ENCODE measurements around the gene RASGRF2. TPM values are rescaled to one million over a fixed set of nuclear protein-coding genes. Genes with fewer than 3 reads are reported as not detected.

RASGRF2 gene
- total and polyA plus RNA-seq, 2 of the 13 experiments (the other 11 are each of a cell fraction or from before 2014, with no cell fraction given): 23.6 to 29.0 TPM

DNA sequence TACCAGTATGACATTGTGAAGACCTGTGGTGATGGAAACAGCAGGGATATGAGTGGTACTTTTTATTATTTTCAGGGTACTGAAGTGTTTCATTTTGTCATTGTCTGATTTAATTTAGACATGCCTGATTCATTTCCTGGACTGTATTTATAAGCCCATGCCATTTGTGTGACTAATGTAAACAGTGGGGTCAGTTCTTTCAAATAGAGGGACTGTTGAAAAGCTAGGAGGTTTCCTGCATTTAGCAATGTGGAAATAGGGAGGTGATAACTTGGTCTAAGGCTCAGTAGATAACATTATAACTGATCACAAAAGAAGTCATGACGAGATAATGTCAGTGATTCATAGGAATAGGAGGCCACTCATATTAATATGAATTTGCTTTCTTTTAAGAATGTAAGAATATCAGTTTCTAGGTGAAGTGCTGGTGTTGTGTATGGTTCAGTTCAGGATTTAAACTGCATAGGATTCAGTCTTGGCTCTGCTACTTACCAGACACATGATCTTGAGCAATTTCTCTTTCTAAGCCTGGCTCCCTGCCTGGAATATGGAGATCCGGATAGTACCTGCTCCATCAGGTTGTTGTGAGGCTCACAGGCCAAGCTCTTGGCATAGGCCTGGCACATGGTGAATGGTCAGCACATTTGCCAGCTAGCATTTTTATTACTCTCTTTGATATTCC lies 7.5 kb downstream of the RASGRF2 start (continued):
- TF ChIP-seq, protein P1, sequence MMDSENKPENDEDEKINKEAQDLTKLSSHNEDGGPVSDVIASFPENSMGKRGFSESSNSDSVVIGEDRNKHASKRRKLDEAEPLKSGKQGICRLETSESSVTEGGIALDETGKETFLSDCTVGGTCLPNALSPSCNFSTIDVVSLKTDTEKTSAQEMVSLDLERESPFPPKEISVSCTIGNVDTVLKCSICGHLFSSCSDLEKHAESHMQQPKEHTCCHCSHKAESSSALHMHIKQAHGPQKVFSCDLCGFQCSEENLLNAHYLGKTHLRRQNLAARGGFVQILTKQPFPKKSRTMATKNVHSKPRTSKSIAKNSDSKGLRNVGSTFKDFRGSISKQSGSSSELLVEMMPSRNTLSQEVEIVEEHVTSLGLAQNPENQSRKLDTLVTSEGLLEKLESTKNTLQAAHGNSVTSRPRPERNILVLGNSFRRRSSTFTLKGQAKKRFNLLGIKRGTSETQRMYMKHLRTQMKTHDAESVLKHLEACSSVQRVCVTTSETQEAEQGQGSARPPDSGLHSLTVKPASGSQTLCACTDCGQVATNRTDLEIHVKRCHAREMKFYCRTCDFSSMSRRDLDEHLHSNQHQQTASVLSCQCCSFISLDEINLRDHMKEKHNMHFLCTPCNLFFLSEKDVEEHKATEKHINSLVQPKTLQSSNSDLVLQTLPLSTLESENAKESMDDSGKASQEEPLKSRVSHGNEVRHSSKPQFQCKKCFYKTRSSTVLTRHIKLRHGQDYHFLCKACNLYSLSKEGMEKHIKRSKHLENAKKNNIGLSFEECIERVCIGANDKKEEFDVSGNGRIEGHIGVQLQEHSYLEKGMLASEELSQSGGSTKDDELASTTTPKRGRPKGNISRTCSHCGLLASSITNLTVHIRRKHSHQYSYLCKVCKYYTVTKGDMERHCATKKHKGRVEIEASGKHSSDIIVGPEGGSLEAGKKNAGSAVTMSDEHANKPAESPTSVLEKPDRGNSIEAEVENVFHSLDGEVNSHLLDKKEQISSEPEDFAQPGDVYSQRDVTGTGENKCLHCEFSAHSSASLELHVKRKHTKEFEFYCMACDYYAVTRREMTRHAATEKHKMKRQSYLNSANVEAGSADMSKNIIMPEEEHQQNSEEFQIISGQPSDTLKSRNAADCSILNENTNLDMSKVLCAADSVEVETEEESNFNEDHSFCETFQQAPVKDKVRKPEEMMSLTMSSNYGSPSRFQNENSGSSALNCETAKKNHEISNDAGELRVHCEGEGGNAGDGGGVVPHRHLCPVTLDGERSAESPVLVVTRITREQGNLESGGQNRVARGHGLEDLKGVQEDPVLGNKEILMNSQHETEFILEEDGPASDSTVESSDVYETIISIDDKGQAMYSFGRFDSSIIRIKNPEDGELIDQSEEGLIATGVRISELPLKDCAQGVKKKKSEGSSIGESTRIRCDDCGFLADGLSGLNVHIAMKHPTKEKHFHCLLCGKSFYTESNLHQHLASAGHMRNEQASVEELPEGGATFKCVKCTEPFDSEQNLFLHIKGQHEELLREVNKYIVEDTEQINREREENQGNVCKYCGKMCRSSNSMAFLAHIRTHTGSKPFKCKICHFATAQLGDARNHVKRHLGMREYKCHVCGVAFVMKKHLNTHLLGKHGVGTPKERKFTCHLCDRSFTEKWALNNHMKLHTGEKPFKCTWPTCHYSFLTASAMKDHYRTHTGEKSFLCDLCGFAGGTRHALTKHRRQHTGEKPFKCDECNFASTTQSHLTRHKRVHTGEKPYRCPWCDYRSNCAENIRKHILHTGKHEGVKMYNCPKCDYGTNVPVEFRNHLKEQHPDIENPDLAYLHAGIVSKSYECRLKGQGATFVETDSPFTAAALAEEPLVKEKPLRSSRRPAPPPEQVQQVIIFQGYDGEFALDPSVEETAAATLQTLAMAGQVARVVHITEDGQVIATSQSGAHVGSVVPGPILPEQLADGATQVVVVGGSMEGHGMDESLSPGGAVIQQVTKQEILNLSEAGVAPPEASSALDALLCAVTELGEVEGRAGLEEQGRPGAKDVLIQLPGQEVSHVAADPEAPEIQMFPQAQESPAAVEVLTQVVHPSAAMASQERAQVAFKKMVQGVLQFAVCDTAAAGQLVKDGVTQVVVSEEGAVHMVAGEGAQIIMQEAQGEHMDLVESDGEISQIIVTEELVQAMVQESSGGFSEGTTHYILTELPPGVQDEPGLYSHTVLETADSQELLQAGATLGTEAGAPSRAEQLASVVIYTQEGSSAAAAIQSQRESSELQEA (CRISPR knock-in tag; IDR thresholded peaks at IDR 0.05; ENCODE audit: not compliant biosample characterization): no peak
- TF ChIP-seq SMAD3 (CRISPR knock-in tag; IDR thresholded peaks at IDR 0.05) (no peak), ZNF280D (CRISPR knock-in tag; IDR thresholded peaks at IDR 0.05) (no peak), U2AF2 (IDR thresholded peaks at IDR 0.05; ENCODE audit: low read depth, low read length) (no peak), FOSL2 (CRISPR knock-in tag; IDR thresholded peaks at IDR 0.05) (peak; percentile 73), CEBPB (IDR thresholded peaks at IDR 0.05; ENCODE audit: borderline replicate concordance, low read depth, low read length) (peak; percentile 26; the same call in 1 of the 2 replicates), SP1 (IDR thresholded peaks at IDR 0.05) (no peak), SP1 (CRISPR knock-in tag; IDR thresholded peaks at IDR 0.05) (no peak), RFXANK (CRISPR knock-in tag; IDR thresholded peaks at IDR 0.05) (no peak), ATF4 (CRISPR knock-in tag; IDR thresholded peaks at IDR 0.05) (0 out of 4 replicates have a peak, but pooled peaks of 1 of the 2 experiments have one; percentile 39), FOXM1 (CRISPR knock-in tag; IDR thresholded peaks at IDR 0.05) (no peak), EED (CRISPR knock-in tag; IDR thresholded peaks at IDR 0.05) (no peak), ZNF709 (CRISPR knock-in tag; IDR thresholded peaks at IDR 0.05) (no peak)
- TF ChIP-seq, protein P2, sequence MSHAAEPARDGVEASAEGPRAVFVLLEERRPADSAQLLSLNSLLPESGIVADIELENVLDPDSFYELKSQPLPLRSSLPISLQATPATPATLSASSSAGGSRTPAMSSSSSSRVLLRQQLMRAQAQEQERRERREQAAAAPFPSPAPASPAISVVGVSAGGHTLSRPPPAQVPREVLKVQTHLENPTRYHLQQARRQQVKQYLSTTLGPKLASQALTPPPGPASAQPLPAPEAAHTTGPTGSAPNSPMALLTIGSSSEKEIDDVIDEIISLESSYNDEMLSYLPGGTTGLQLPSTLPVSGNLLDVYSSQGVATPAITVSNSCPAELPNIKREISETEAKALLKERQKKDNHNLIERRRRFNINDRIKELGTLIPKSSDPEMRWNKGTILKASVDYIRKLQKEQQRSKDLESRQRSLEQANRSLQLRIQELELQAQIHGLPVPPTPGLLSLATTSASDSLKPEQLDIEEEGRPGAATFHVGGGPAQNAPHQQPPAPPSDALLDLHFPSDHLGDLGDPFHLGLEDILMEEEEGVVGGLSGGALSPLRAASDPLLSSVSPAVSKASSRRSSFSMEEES (CRISPR knock-in tag; IDR thresholded peaks at IDR 0.05): peak; percentile 40; the same call in 1 of the 2 replicates
- TF ChIP-seq, protein P3, sequence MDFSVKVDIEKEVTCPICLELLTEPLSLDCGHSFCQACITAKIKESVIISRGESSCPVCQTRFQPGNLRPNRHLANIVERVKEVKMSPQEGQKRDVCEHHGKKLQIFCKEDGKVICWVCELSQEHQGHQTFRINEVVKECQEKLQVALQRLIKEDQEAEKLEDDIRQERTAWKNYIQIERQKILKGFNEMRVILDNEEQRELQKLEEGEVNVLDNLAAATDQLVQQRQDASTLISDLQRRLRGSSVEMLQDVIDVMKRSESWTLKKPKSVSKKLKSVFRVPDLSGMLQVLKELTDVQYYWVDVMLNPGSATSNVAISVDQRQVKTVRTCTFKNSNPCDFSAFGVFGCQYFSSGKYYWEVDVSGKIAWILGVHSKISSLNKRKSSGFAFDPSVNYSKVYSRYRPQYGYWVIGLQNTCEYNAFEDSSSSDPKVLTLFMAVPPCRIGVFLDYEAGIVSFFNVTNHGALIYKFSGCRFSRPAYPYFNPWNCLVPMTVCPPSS (IDR thresholded peaks at IDR 0.05): no peak

All from HepG2 (cell line).